ENCODE measurements around the gene MAP1LC3B2.

GRCh38 chr12:116545144-116545543 lies 14.0 kb upstream of the MAP1LC3B2 start:
- TF ChIP-seq CTCF (IDR thresholded peaks at IDR 0.05) (no peak), POLR2A (IDR thresholded peaks at IDR 0.05) (no peak)
